HEK293T (cell line): ENCODE measurements around the gene MT1X.

Source experiments
- BHLHE40 ChIP-seq: fragments of 450-650 bp; IDR thresholded peaks from 2 replicates; pipeline ENCODE4 v1.6.1; 2016; ENCODE audit warnings: mild to moderate bottlenecking, moderate library complexity, borderline replicate concordance
- SP1 ChIP-seq: fragments of 450-650 bp; IDR thresholded peaks from 2 replicates; pipeline ENCODE4 v1.6.1; 2017
- ZNF384 ChIP-seq: fragments of 450-650 bp; IDR thresholded peaks from 2 replicates; pipeline ENCODE4 v1.6.1; 2016

- no peak for TF ChIP-seq BHLHE40
- TF ChIP-seq SP1 = no peak
- TF ChIP-seq ZNF384 = no peak
Observed at GRCh38 chr16:56711862-56712261, 29.6 kb downstream of the MT1X start.
